ENCODE measurements around the gene P3H1.

- no peak for TF ChIP-seq POLR2A (IDR thresholded peaks at IDR 0.05; ENCODE audit: low read length)
- TF ChIP-seq GATA1 (IDR thresholded peaks at IDR 0.05; ENCODE audit: low read depth, low read length) = no peak
Measured at GRCh38 chr1:42776502-42776901, 9.7 kb upstream of the P3H1 start.

Measured in erythroblast (primary cell).